SK-N-SH treated with all-trans-retinoic acid at 6 μM for 48 hours (cell line): ENCODE measurements around the gene ZSCAN5B.

Experiments
- ATAC-seq: fragments of 200-7000 bp; cut with Tn5 transposase; 3 replicates; pipeline ENCODE4 v1.9.1; 2020; ENCODE audit warnings: mild to moderate bottlenecking, moderate library complexity
- ARNTL ChIP-seq: fragments of 450-650 bp; formaldehyde crosslinking; IDR thresholded peaks from 2 replicates; pipeline ENCODE4 v1.5.0; 2020; ENCODE audit warnings: low read depth, mild to moderate bottlenecking, moderate library complexity, borderline replicate concordance
- BACH2 ChIP-seq: fragments of 250-450 bp; sonication (Bioruptor Pico); IDR thresholded peaks from 2 replicates; pipeline ENCODE4 v1.9.0; 2021; ENCODE audit warnings: mild to moderate bottlenecking, borderline replicate concordance
- CREB5 ChIP-seq: fragments of 250-450 bp; sonication (Bioruptor Pico); IDR thresholded peaks from 2 replicates; pipeline ENCODE4 v1.5.1; 2020; ENCODE audit warnings: low read depth, mild to moderate bottlenecking, moderate library complexity
- CSDC2 ChIP-seq: fragments of 250-450 bp; sonication (Bioruptor Pico); IDR thresholded peaks from 2 replicates; pipeline ENCODE4 v1.5.0; 2020; ENCODE audit warnings: mild to moderate bottlenecking, moderate library complexity
- ESRRG ChIP-seq: fragments of 250-450 bp; sonication (Bioruptor Pico); IDR thresholded peaks from 2 replicates; pipeline ENCODE4 v1.6.1; 2021; ENCODE audit warnings: mild to moderate bottlenecking
- OSR1 ChIP-seq: fragments of 250-450 bp; sonication (Bioruptor Pico); IDR thresholded peaks from 2 replicates; pipeline ENCODE4 v1.8.0; 2022; ENCODE audit warnings: moderate library complexity, mild to moderate bottlenecking, inconsistent platforms
- POU6F1 ChIP-seq: fragments of 250-450 bp; sonication (Bioruptor Pico); IDR thresholded peaks from 2 replicates; pipeline ENCODE4 v1.8.0; 2021; ENCODE audit warnings: low read depth, mild to moderate bottlenecking, moderate library complexity, borderline replicate concordance
- PPARA ChIP-seq: fragments of 250-450 bp; sonication (Bioruptor Pico); IDR thresholded peaks from 2 replicates; pipeline ENCODE4 v1.5.0; 2020; ENCODE audit warnings: mild to moderate bottlenecking, borderline replicate concordance
- RARB ChIP-seq: fragments of 250-450 bp; sonication (Bioruptor Pico); IDR thresholded peaks from 2 replicates; pipeline ENCODE4 v1.8.0; 2021; ENCODE audit warnings: mild to moderate bottlenecking, moderate library complexity
- SNAI2 ChIP-seq: fragments of 250-450 bp; sonication (Bioruptor Pico); IDR thresholded peaks from 2 replicates; pipeline ENCODE4 v1.5.0; 2020; ENCODE audit warnings: mild to moderate bottlenecking, moderate library complexity
- TOX ChIP-seq: fragments of 250-450 bp; sonication (Bioruptor Pico); IDR thresholded peaks from 2 replicates; pipeline ENCODE4 v1.8.0; 2021; ENCODE audit warnings: mild to moderate bottlenecking, moderate library complexity, borderline replicate concordance
- ZC3H10 ChIP-seq: fragments of 250-450 bp; sonication (Bioruptor Pico); IDR thresholded peaks from 2 replicates; pipeline ENCODE4 v1.5.1; 2021; ENCODE audit warnings: mild to moderate bottlenecking, moderate library complexity
- ZFP3 ChIP-seq: fragments of 250-450 bp; sonication (Bioruptor Pico); IDR thresholded peaks from 2 replicates; pipeline ENCODE4 v1.5.0; 2020; ENCODE audit warnings: mild to moderate bottlenecking, moderate library complexity
- ZFP30 ChIP-seq: fragments of 450-650 bp; formaldehyde crosslinking; IDR thresholded peaks from 2 replicates; pipeline ENCODE4 v1.5.0; 2022; ENCODE audit warnings: mild to moderate bottlenecking, moderate library complexity
- ZNF8 ChIP-seq: fragments of 450-650 bp; formaldehyde crosslinking; IDR thresholded peaks from 2 replicates; pipeline ENCODE4 v1.5.0; 2020; ENCODE audit warnings: mild to moderate bottlenecking, moderate library complexity
- TF ChIP-seq, protein P1 (sequence below): fragments of 250-450 bp; sonication (Bioruptor Pico); IDR thresholded peaks from 2 replicates; pipeline ENCODE4 v1.8.0; 2020; ENCODE audit warnings: mild to moderate bottlenecking, moderate library complexity, borderline replicate concordance
- TF ChIP-seq, protein P2 (sequence below): fragments of 250-450 bp; sonication (Bioruptor Pico); IDR thresholded peaks from 2 replicates; pipeline ENCODE4 v1.5.1; 2021; ENCODE audit warnings: mild to moderate bottlenecking, moderate library complexity

Gene ZSCAN5B

GRCh38 chr19:56159009-56159559 lies 38.5 kb downstream of the ZSCAN5B start:
- no peak for ATAC-seq
- no peak for TF ChIP-seq PPARA
- no peak for TF ChIP-seq TOX
- no peak for TF ChIP-seq ZC3H10 (CRISPR knock-in tag)
- no peak for TF ChIP-seq POU6F1 (CRISPR knock-in tag)
- TF ChIP-seq CSDC2 (CRISPR knock-in tag), result no peak

DNA sequence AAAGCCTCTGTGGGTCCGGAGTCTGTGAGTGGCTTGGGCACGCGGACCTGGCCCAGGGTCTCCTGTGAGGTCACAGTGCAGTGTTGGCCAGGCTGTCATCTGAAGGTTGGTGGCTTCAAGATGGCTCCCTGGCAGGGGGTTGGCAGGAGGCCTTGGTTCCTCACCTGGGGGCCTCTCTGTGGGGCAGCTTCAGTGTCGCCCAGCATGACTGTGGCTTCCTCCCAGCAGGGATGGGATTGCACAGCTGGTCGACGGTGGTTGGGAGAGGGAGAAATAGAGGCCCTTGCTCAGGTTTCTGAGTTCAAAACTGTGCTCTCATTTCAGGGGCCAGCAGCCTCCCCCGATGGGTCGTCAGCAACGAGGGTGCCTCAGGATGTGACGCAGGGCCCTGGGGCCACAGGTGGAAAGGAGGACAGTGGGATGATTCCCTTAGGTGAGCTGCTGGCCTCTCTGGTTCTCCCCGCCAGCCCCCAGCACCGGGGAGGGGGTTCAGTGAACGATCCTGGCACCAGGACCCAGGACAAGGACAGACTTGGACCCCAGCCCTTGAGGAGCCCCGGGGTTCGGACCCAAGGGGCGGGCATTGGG lies 39.3 kb downstream of the ZSCAN5B start:
- no peak for ATAC-seq
- TF ChIP-seq CSDC2 (CRISPR knock-in tag) (no peak), BACH2 (CRISPR knock-in tag) (no peak), ARNTL (CRISPR knock-in tag) (no peak), ZC3H10 (CRISPR knock-in tag) (no peak), POU6F1 (CRISPR knock-in tag) (no peak), ZFP30 (CRISPR knock-in tag) (no peak)
- TF ChIP-seq, protein P1, sequence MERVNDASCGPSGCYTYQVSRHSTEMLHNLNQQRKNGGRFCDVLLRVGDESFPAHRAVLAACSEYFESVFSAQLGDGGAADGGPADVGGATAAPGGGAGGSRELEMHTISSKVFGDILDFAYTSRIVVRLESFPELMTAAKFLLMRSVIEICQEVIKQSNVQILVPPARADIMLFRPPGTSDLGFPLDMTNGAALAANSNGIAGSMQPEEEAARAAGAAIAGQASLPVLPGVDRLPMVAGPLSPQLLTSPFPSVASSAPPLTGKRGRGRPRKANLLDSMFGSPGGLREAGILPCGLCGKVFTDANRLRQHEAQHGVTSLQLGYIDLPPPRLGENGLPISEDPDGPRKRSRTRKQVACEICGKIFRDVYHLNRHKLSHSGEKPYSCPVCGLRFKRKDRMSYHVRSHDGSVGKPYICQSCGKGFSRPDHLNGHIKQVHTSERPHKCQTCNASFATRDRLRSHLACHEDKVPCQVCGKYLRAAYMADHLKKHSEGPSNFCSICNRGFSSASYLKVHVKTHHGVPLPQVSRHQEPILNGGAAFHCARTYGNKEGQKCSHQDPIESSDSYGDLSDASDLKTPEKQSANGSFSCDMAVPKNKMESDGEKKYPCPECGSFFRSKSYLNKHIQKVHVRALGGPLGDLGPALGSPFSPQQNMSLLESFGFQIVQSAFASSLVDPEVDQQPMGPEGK (CRISPR knock-in tag), result no peak

- no peak for TF ChIP-seq ZC3H10 (CRISPR knock-in tag)
- no peak for TF ChIP-seq ZNF8
- no peak for TF ChIP-seq ARNTL (CRISPR knock-in tag)
- no peak for TF ChIP-seq CREB5 (CRISPR knock-in tag)
- TF ChIP-seq ESRRG (CRISPR knock-in tag), result no peak
- TF ChIP-seq, protein P1 (CRISPR knock-in tag), result no peak
- no peak for TF ChIP-seq CSDC2 (CRISPR knock-in tag)
- no peak for TF ChIP-seq BACH2 (CRISPR knock-in tag)
- TF ChIP-seq SNAI2 (CRISPR knock-in tag), result no peak
- TF ChIP-seq ZFP30 (CRISPR knock-in tag), result no peak
- no peak for TF ChIP-seq ZFP3 (CRISPR knock-in tag)
- TF ChIP-seq RARB (CRISPR knock-in tag), result no peak
- no peak for TF ChIP-seq OSR1 (CRISPR knock-in tag)
- no peak for TF ChIP-seq PPARA
- TF ChIP-seq, protein P2, sequence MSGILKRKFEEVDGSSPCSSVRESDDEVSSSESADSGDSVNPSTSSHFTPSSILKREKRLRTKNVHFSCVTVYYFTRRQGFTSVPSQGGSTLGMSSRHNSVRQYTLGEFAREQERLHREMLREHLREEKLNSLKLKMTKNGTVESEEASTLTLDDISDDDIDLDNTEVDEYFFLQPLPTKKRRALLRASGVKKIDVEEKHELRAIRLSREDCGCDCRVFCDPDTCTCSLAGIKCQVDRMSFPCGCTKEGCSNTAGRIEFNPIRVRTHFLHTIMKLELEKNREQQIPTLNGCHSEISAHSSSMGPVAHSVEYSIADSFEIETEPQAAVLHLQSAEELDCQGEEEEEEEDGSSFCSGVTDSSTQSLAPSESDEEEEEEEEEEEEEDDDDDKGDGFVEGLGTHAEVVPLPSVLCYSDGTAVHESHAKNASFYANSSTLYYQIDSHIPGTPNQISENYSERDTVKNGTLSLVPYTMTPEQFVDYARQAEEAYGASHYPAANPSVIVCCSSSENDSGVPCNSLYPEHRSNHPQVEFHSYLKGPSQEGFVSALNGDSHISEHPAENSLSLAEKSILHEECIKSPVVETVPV, result no peak
- TF ChIP-seq, all 23 proteins: peak for 0
- ATAC-seq, result no peak
These were observed 40.8 kb downstream of the ZSCAN5B start for GRCh38 chr19:56156768-56157167.
